ENCODE data around the gene ATP4A.

DNA sequence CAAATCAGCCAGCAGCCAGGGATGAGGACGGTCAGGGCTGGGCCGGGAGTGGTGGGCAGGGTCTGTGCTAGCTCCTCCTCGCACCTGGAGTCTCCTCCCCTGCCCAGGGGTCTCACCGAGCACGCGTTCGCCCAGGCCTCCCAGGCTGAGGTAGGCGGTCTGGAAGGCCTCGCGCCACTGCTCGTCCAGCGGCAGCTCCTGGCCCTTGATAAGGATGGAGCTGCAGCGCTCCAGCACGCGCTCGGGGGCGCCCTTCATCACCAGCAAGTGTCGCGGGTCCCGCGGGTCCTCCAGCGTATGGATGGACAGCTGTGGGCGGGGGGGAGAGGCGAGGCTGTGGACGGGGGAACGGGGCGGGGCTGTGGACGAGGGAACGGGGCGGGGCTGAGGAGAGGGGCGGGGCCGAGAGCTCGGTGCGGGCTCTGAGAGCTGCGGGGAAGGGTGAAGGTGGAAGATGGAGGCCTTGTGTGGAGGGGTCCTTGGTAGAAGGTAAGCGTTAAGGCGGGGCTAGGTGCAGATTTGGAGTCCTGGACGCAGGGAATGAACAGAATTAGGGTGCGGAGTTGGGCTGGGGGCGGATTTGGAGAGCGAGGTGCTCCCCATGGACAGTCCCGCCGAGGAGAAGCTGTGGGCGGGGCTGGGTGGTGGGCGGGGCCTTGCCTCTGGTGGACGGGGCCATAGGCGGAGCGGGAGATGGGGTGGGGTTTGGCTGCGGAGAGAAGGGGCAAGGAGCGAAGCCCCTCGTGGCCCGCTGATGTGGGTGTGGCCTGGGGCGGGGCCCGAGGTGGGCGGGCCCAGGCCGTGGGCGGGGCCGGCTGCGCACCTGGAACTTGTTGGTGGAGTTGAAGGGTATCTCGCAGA, 5.7 kb downstream of the ATP4A start:
- no peak for TF ChIP-seq POLR2AphosphoS5 (IDR thresholded peaks at IDR 0.05)
- TF ChIP-seq, protein P1, sequence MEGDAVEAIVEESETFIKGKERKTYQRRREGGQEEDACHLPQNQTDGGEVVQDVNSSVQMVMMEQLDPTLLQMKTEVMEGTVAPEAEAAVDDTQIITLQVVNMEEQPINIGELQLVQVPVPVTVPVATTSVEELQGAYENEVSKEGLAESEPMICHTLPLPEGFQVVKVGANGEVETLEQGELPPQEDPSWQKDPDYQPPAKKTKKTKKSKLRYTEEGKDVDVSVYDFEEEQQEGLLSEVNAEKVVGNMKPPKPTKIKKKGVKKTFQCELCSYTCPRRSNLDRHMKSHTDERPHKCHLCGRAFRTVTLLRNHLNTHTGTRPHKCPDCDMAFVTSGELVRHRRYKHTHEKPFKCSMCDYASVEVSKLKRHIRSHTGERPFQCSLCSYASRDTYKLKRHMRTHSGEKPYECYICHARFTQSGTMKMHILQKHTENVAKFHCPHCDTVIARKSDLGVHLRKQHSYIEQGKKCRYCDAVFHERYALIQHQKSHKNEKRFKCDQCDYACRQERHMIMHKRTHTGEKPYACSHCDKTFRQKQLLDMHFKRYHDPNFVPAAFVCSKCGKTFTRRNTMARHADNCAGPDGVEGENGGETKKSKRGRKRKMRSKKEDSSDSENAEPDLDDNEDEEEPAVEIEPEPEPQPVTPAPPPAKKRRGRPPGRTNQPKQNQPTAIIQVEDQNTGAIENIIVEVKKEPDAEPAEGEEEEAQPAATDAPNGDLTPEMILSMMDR (IDR thresholded peaks at IDR 0.05) = no peak

All from stomach (tissue), 4 donors.